ENCODE results near the gene ZFR2.
"Not testable (repeated sequence)": the region's sequence is repeated elsewhere in the genome, so short reads cannot be mapped to it uniquely, and the experiment has no call there.

The ZFR2 gene

GRCh38 chr19:3868770-3869456 is at the start of gene ZFR2:
Gene ZFR2 (minus strand): TSS chr19:3869038. CDS start chr19:3869017, 21 bp downstream.
- DNase-seq: no peak

- no peak for DNase-seq
These were observed 47.2 kb upstream of the ZFR2 start for GRCh38 chr19:3916033-3916432.

- no peak for DNase-seq
These were observed 45.4 kb upstream of the ZFR2 start for GRCh38 chr19:3914199-3914598.

- DNase-seq: no peak
These were observed 41.3 kb upstream of the ZFR2 start for GRCh38 chr19:3910105-3910504.

- no peak for DNase-seq
These were observed 39.6 kb upstream of the ZFR2 start for GRCh38 chr19:3908266-3909054.

- no peak for DNase-seq
These were observed 38.9 kb upstream of the ZFR2 start for GRCh38 chr19:3907626-3908265.

- DNase-seq: no peak
These were observed 35.4 kb upstream of the ZFR2 start for GRCh38 chr19:3904233-3904632.

- DNase-seq: no peak
These were observed 33.6 kb upstream of the ZFR2 start for GRCh38 chr19:3902317-3902973.

GRCh38 chr19:3899531-3900294 is 30.9 kb upstream of the ZFR2 start:
- DNase-seq: no peak

- no peak for DNase-seq
These were observed 29.6 kb upstream of the ZFR2 start for GRCh38 chr19:3898426-3898825.

GRCh38 chr19:3897936-3898335 is 29.1 kb upstream of the ZFR2 start:
- no peak for DNase-seq

GRCh38 chr19:3895788-3896187 is 26.9 kb upstream of the ZFR2 start:
- DNase-seq: no peak

GRCh38 chr19:3894959-3895358 is 26.1 kb upstream of the ZFR2 start:
- DNase-seq: not testable (repeated sequence)

GRCh38 chr19:3893509-3894179 is 24.8 kb upstream of the ZFR2 start:
- no peak for DNase-seq

GRCh38 chr19:3890591-3890990 is 21.8 kb upstream of the ZFR2 start:
- DNase-seq: no peak

- DNase-seq: no peak
These were observed 13.2 kb upstream of the ZFR2 start for GRCh38 chr19:3882041-3882384.

GRCh38 chr19:3881272-3882040 is 12.6 kb upstream of the ZFR2 start:
- DNase-seq: no peak

GRCh38 chr19:3880471-3881271 is 11.8 kb upstream of the ZFR2 start, which contains the start of gene ATCAY:
Gene ATCAY (plus strand): TSS chr19:3880685. CDS start chr19:3885768, 5,083 bp downstream.
- no peak for DNase-seq

- no peak for DNase-seq
These were observed 10.8 kb upstream of the ZFR2 start for GRCh38 chr19:3879656-3880055.

- not testable (repeated sequence) for DNase-seq
These were observed 5.9 kb upstream of the ZFR2 start for GRCh38 chr19:3874695-3875094.

Measured in SHP77 treated with DMSO at 0.1 percent for 48 hours (cell line).